Measurements from ENCODE around the gene CCDC88C.

DNA sequence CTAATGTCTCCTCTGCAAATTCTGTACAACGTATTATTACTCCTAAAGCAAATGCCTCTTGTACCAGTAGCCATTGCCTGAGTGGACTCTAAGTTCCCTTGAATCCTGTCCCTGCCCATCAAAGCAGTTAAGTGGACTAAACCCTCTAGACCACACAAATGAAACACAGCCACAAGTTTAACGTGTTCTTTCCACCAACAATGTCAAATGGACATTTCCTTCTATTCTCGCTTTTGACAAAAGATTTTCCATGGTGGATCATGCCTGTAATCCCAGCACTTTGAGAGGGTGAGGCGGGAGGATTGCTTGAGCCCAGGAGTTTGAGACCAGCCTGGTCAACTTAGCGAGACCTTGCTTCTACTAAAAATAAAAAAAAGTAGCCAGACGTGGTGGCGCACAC, 15.9 kb downstream of the CCDC88C start:
- TF ChIP-seq POLR2A (IDR thresholded peaks at IDR 0.05) (no peak), POLR2AphosphoS5 (IDR thresholded peaks at IDR 0.05) (no peak)
- TF ChIP-seq, protein P1, sequence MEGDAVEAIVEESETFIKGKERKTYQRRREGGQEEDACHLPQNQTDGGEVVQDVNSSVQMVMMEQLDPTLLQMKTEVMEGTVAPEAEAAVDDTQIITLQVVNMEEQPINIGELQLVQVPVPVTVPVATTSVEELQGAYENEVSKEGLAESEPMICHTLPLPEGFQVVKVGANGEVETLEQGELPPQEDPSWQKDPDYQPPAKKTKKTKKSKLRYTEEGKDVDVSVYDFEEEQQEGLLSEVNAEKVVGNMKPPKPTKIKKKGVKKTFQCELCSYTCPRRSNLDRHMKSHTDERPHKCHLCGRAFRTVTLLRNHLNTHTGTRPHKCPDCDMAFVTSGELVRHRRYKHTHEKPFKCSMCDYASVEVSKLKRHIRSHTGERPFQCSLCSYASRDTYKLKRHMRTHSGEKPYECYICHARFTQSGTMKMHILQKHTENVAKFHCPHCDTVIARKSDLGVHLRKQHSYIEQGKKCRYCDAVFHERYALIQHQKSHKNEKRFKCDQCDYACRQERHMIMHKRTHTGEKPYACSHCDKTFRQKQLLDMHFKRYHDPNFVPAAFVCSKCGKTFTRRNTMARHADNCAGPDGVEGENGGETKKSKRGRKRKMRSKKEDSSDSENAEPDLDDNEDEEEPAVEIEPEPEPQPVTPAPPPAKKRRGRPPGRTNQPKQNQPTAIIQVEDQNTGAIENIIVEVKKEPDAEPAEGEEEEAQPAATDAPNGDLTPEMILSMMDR (IDR thresholded peaks at IDR 0.05), result no peak

Measured in upper lobe of left lung (tissue), 4 donors.